ENCODE data around the gene DOCK2. TPM values are rescaled to one million over a fixed set of nuclear protein-coding genes. Genes with fewer than 3 reads are reported as not detected.

Gene DOCK2
- total and polyA plus RNA-seq, 2 donors, result 34.6 to 99.4 TPM

- no peak overlapping the region for H3K4me3 ChIP-seq (ENCODE audit: low read length in 2 of 2)
- H3K4me1 ChIP-seq (ENCODE audit: control insufficient read depth in 2 of 2, insufficient read depth in 2 of 2, low read length in 2 of 2), result no peaks in the 10 kb centered on the region
- H3K27ac ChIP-seq (ENCODE audit: low read depth in 1 of 2, low read length in 1 of 2), result no peak overlapping the region
- no peaks in the 10 kb centered on the region for H3K9me3 ChIP-seq (ENCODE audit: control insufficient read depth in 2 of 2, insufficient read depth in 1 of 2, low read length in 1 of 2)
- H3K27me3 ChIP-seq (ENCODE audit: control insufficient read depth in 2 of 2, insufficient read depth in 1 of 2, low read length in 1 of 2), result no peaks in the 10 kb centered on the region
- no peak for DNase-seq (ENCODE audit: low read depth in 6 of 9, low spot score in 9 of 9)
- H3K36me3 ChIP-seq (ENCODE audit: control insufficient read depth in 2 of 2, insufficient read depth in 2 of 2, low read length in 1 of 2), result peaks cover 4 to 5% of the 10 kb centered on the region in 2 donors
Observed at GRCh38 chr5:169956756-169957155, 319.7 kb downstream of the DOCK2 start.

DNA sequence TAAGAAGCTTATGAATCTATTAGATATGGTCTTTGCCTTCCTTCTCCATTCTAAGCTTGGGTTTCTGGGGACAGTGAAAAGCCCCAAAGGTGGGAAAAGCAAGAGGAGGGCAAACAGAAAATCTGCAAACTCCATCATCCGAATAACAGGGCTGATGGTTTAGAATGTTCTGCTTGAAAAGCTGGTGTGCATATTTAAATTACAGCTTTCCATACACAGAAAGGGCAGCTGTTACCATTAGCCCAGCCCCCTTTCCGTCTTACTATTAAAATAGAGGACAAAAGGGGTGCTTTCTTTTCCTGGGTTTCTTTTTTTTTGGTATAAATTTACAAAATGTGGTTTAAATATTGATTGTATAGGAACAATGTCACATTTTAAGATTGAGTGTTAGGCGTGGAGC, 321.2 kb downstream of the DOCK2 start:
- no peaks in the 10 kb centered on the region for H3K27me3 ChIP-seq (ENCODE audit: control insufficient read depth in 2 of 2, insufficient read depth in 1 of 2, low read length in 1 of 2)
- H3K4me1 ChIP-seq (ENCODE audit: control insufficient read depth in 2 of 2, insufficient read depth in 2 of 2, low read length in 2 of 2), result no peaks in the 10 kb centered on the region
- peaks cover 4 to 14% of the 10 kb centered on the region in 2 donors for H3K36me3 ChIP-seq (ENCODE audit: control insufficient read depth in 2 of 2, insufficient read depth in 2 of 2, low read length in 1 of 2)
- H3K9me3 ChIP-seq (ENCODE audit: control insufficient read depth in 2 of 2, insufficient read depth in 1 of 2, low read length in 1 of 2), result no peaks in the 10 kb centered on the region
- no peak overlapping the region for H3K4me3 ChIP-seq (ENCODE audit: low read length in 2 of 2)
- WGBS, result 96% methylated on average over 3 of the region's 3 CpGs
- DNase-seq (ENCODE audit: low read depth in 6 of 9, low spot score in 9 of 9), result no peak
- no peak overlapping the region for H3K27ac ChIP-seq (ENCODE audit: low read depth in 1 of 2, low read length in 1 of 2)

DNA sequence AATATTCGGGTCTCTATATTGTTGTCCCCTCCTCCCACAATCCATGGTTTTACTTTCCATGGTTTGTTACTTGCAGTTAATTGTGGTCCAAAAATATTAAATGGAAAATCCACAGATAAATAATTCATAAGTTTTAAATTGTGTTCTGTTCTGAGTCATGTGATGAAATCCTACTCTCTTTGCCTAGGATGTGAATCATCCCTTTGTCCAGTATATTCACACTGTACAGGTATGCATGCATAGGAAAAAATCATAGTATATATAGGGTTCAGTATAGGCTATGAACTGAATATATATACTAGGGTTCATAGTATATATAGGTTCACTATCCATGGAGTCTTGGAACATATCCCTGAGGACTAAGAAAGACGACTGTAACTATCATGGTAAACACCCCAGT, 323.6 kb downstream of the DOCK2 start:
- no peaks in the 10 kb centered on the region for H3K9me3 ChIP-seq (ENCODE audit: control insufficient read depth in 2 of 2, insufficient read depth in 1 of 2, low read length in 1 of 2)
- H3K27me3 ChIP-seq (ENCODE audit: control insufficient read depth in 2 of 2, insufficient read depth in 1 of 2, low read length in 1 of 2), result no peaks in the 10 kb centered on the region
- no peak overlapping the region for H3K27ac ChIP-seq (ENCODE audit: low read depth in 1 of 2, low read length in 1 of 2)
- no peak overlapping the region for H3K4me3 ChIP-seq (ENCODE audit: low read length in 2 of 2)
- no peaks in the 10 kb centered on the region for H3K4me1 ChIP-seq (ENCODE audit: control insufficient read depth in 2 of 2, insufficient read depth in 2 of 2, low read length in 2 of 2)
- 98% methylated on average over 2 of the region's 2 CpGs for WGBS
- peaks cover 6 to 17% of the 10 kb centered on the region in 2 donors for H3K36me3 ChIP-seq (ENCODE audit: control insufficient read depth in 2 of 2, insufficient read depth in 2 of 2, low read length in 1 of 2)
- DNase-seq (ENCODE audit: low read depth in 6 of 9, low spot score in 9 of 9), result no peak

- 77% methylated on average over 5 of the region's 5 CpGs for WGBS
- Histone ChIP-seq H3K4me3 (ENCODE audit: low read length in 2 of 2) (no peak overlapping the region), H3K36me3 (ENCODE audit: control insufficient read depth in 2 of 2, insufficient read depth in 2 of 2, low read length in 1 of 2) (peaks cover 4 to 12% of the 10 kb centered on the region in 2 donors), H3K9me3 (ENCODE audit: control insufficient read depth in 2 of 2, insufficient read depth in 1 of 2, low read length in 1 of 2) (no peaks in the 10 kb centered on the region), H3K27me3 (ENCODE audit: control insufficient read depth in 2 of 2, insufficient read depth in 1 of 2, low read length in 1 of 2) (no peaks in the 10 kb centered on the region), H3K4me1 (ENCODE audit: control insufficient read depth in 2 of 2, insufficient read depth in 2 of 2, low read length in 2 of 2) (no peaks in the 10 kb centered on the region), H3K27ac (ENCODE audit: low read depth in 1 of 2, low read length in 1 of 2) (no peak overlapping the region)
- no peak for DNase-seq (ENCODE audit: low read depth in 6 of 9, low spot score in 9 of 9)
Observed at GRCh38 chr5:169964246-169964645, 327.2 kb downstream of the DOCK2 start.

DNA sequence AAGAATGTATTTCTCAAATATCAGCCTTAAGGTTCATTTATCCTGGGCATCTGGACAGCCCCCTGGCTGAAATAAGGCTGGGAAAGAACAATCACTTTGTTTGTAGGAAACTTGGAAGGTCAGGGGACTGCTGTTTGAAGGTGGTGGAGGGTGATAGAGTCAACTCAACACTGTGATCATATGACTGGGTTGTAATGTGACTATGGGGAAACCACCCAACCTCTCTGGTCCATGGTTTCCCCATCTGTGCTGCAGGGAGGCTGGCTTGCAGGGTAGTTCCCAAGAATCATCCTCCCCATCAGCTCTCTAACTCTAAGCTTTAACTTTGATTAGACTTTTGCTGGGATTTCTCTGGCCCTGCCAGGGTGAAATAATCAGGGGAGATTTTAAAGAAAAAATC, 333.3 kb downstream of the DOCK2 start:
- H3K9me3 ChIP-seq (ENCODE audit: control insufficient read depth in 2 of 2, insufficient read depth in 1 of 2, low read length in 1 of 2), result no peaks in the 10 kb centered on the region
- no peak for DNase-seq (ENCODE audit: low read depth in 6 of 9, low spot score in 9 of 9)
- H3K27me3 ChIP-seq (ENCODE audit: control insufficient read depth in 2 of 2, insufficient read depth in 1 of 2, low read length in 1 of 2), result no peaks in the 10 kb centered on the region
- no peak overlapping the region for H3K27ac ChIP-seq (ENCODE audit: low read depth in 1 of 2, low read length in 1 of 2)
- H3K36me3 ChIP-seq (ENCODE audit: control insufficient read depth in 2 of 2, insufficient read depth in 2 of 2, low read length in 1 of 2), result peaks cover 0 to 3% of the 10 kb centered on the region in 2 donors
- no peaks in the 10 kb centered on the region for H3K4me1 ChIP-seq (ENCODE audit: control insufficient read depth in 2 of 2, insufficient read depth in 2 of 2, low read length in 2 of 2)
- no peak overlapping the region for H3K4me3 ChIP-seq (ENCODE audit: low read length in 2 of 2)

DNA sequence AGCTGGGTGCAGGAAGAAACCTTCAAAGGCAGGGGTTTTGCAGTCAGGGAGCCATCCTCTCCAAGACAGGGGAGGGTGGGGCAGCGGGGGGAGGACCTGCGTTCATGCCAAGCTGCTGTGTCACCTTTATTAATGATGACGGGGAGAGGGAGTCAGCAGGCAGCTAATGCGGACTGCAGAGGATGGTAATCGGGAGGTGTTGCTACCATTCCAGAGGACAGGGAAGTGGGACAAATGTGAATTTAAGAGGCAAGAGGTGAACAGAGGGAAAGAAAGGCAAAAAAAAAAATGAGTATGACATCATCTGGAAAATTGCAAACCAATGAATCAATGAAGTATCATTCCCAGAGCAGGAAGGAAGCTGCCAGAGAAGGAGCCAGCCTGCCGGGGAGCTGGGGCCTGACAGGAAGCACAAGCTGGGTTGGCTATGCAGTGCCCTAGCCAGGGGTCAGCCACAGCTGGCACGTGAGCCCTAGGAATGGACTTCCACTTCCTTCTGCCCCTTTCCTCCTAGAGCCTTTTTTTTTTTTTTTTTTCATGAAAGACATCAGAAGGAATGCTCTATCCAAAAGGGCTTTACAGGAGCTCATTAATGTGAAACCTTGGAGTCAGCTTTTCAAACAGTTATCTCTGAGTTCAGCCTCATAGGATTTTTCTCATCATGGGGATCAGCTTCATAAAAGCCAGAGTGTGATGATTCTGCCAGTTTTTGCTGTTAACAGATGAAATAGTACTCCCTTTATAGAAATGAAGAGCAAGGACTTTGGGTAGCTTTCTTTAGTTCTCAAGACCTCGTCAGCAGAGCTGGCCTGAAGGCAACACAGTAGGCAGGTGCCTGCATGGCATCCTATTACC, 334.1 kb downstream of the DOCK2 start:
- DNase-seq (ENCODE audit: low read depth in 6 of 9, low spot score in 9 of 9), result no peak
- Histone ChIP-seq H3K27me3 (ENCODE audit: control insufficient read depth in 2 of 2, insufficient read depth in 1 of 2, low read length in 1 of 2) (no peaks in the 10 kb centered on the region), H3K4me1 (ENCODE audit: control insufficient read depth in 2 of 2, insufficient read depth in 2 of 2, low read length in 2 of 2) (no peaks in the 10 kb centered on the region), H3K4me3 (ENCODE audit: low read length in 2 of 2) (no peak overlapping the region), H3K36me3 (ENCODE audit: control insufficient read depth in 2 of 2, insufficient read depth in 2 of 2, low read length in 1 of 2) (peaks cover 0 to 3% of the 10 kb centered on the region in 2 donors), H3K9me3 (ENCODE audit: control insufficient read depth in 2 of 2, insufficient read depth in 1 of 2, low read length in 1 of 2) (no peaks in the 10 kb centered on the region), H3K27ac (ENCODE audit: low read depth in 1 of 2, low read length in 1 of 2) (no peak overlapping the region)
- WGBS, result 90% methylated on average over 8 of the region's 8 CpGs

GRCh38 chr5:169971780-169972179, 334.7 kb downstream of the DOCK2 start:
- Histone ChIP-seq H3K4me3 (ENCODE audit: low read length in 2 of 2) (no peak overlapping the region), H3K27ac (ENCODE audit: low read depth in 1 of 2, low read length in 1 of 2) (no peak overlapping the region), H3K9me3 (ENCODE audit: control insufficient read depth in 2 of 2, insufficient read depth in 1 of 2, low read length in 1 of 2) (no peaks in the 10 kb centered on the region), H3K27me3 (ENCODE audit: control insufficient read depth in 2 of 2, insufficient read depth in 1 of 2, low read length in 1 of 2) (no peaks in the 10 kb centered on the region), H3K36me3 (ENCODE audit: control insufficient read depth in 2 of 2, insufficient read depth in 2 of 2, low read length in 1 of 2) (peaks cover 0 to under 1% of the 10 kb centered on the region in 2 donors), H3K4me1 (ENCODE audit: control insufficient read depth in 2 of 2, insufficient read depth in 2 of 2, low read length in 2 of 2) (no peaks in the 10 kb centered on the region)
- DNase-seq (ENCODE audit: low read depth in 6 of 9, low spot score in 9 of 9), result no peak
- WGBS, result 100% methylated on average over 1 of the region's 1 CpG

DNA sequence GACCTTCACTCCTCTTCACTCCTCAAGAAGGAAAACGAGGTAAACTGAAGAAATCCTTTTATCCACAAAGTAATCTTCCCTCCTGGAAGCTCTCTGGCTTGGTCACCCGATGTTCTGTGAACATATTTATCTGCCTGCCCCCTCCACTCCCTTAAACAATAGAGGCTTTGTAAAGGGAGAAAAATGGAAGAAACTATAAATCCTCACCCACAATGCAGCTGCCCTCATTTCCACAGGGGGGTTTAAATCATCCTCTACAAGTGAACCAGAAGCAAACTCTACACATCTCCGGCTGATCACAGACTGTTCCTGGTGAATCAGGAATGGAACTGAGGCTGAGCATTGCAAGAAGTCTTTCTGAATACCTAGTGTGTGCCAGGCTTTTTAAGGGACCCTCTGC, 336.0 kb downstream of the DOCK2 start:
- DNase-seq (ENCODE audit: low read depth in 6 of 9, low spot score in 9 of 9), result no peak
- H3K4me1 ChIP-seq (ENCODE audit: control insufficient read depth in 2 of 2, insufficient read depth in 2 of 2, low read length in 2 of 2), result no peaks in the 10 kb centered on the region
- H3K27ac ChIP-seq (ENCODE audit: low read depth in 1 of 2, low read length in 1 of 2), result no peak overlapping the region
- H3K9me3 ChIP-seq (ENCODE audit: control insufficient read depth in 2 of 2, insufficient read depth in 1 of 2, low read length in 1 of 2), result no peaks in the 10 kb centered on the region
- no peak overlapping the region for H3K4me3 ChIP-seq (ENCODE audit: low read length in 2 of 2)
- 93% methylated on average over 3 of the region's 3 CpGs for WGBS
- H3K27me3 ChIP-seq (ENCODE audit: control insufficient read depth in 2 of 2, insufficient read depth in 1 of 2, low read length in 1 of 2), result no peaks in the 10 kb centered on the region
- peaks cover 0 to 5% of the 10 kb centered on the region in 2 donors for H3K36me3 ChIP-seq (ENCODE audit: control insufficient read depth in 2 of 2, insufficient read depth in 2 of 2, low read length in 1 of 2)

DNA sequence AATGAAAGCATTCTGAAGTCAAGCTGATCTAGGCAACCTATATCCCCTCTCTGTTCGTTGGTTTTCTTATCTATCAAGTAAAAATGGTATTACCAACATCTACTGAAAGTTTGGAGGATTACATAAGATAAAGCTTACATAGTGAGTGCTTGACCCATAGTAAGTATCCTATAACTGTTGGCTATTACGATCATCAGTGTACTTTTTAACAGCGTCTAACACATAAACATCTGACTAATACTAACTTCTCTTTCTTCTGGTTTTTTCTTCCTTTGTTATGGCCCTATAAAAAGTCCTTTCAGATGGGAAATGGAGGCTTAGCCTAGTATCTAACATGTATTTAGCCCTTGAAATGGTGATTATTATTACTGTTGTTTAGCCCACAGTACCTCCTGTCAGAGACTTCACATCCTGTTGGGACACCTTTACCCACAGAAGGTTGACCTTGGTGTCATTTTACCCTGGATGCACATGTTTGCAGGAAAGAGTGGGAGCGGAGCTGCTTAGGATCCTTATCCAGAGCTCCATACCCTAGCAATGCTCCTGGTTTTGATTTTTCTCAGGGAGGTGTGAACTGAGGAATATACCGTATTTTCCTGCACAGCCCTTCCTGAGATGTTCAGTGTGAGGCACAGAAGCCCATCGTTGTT, 337.2 kb downstream of the DOCK2 start:
- Histone ChIP-seq H3K27ac (ENCODE audit: low read depth in 1 of 2, low read length in 1 of 2) (no peak overlapping the region), H3K4me3 (ENCODE audit: low read length in 2 of 2) (no peak overlapping the region), H3K27me3 (ENCODE audit: control insufficient read depth in 2 of 2, insufficient read depth in 1 of 2, low read length in 1 of 2) (no peaks in the 10 kb centered on the region), H3K4me1 (ENCODE audit: control insufficient read depth in 2 of 2, insufficient read depth in 2 of 2, low read length in 2 of 2) (no peaks in the 10 kb centered on the region), H3K36me3 (ENCODE audit: control insufficient read depth in 2 of 2, insufficient read depth in 2 of 2, low read length in 1 of 2) (peaks cover 5% of the 10 kb centered on the region in 2 donors), H3K9me3 (ENCODE audit: control insufficient read depth in 2 of 2, insufficient read depth in 1 of 2, low read length in 1 of 2) (no peaks in the 10 kb centered on the region)
- WGBS, result 81% methylated on average over 6 of the region's 6 CpGs
- DNase-seq (ENCODE audit: low read depth in 6 of 9, low spot score in 9 of 9), result no peak

Data from thymus (tissue), 11 donors.